Ovary (tissue), 9 donors: ENCODE results near the gene CAPN5. TPM values are rescaled to one million over a fixed set of nuclear protein-coding genes. Genes with fewer than 3 reads are reported as not detected.

ENCODE experiments used
- DNase-seq, 5 donors: peaks; one replicate each; pipeline ENCODE4 v3.0.0-alpha.2; 2019 to 2020
- H3K27ac ChIP-seq, 2 donors: fragments of 200-600 bp; one replicate each; pipeline versions ENCODE4 v1.5.1 to v1.8.0; 2019 to 2022
- H3K27me3 ChIP-seq: fragments of 200-600 bp; one replicate; pipeline ENCODE4 v1.8.0; 2022
- H3K36me3 ChIP-seq: fragments of 200-600 bp; sonication (generic); one replicate; pipeline ENCODE4 v1.5.1; 2019
- H3K4me1 ChIP-seq: one replicate; pipeline ENCODE4 v1.8.1; 2013; ENCODE audit warnings: mild to moderate bottlenecking, moderate library complexity; ENCODE audit not compliant: insufficient read depth
- H3K4me3 ChIP-seq: fragments of 200-600 bp; sonication (generic); one replicate; pipeline ENCODE4 v1.5.1; 2017
- H3K9me3 ChIP-seq, 2 donors: fragments of 200-600 bp in 1 of 2; sonication (generic) in 1 of 2; one replicate each; pipeline versions ENCODE4 v1.5.1 to v1.8.1; 2013 to 2019; ENCODE audit warnings: mild to moderate bottlenecking in 1 of 2, moderate library complexity in 1 of 2
- CTCF ChIP-seq, 3 donors: fragments of 450-650 bp in 2 of 3; fragments of 200-600 bp in 1 of 3; IDR thresholded peaks; one replicate each; pipeline versions ENCODE4 v1.5.1 to v1.8.0; 2016 to 2022; ENCODE audit warnings: antibody characterized with exemption in 3 of 3, mild to moderate bottlenecking in 1 of 3
- EP300 ChIP-seq: sonication (generic); formaldehyde crosslinking; IDR thresholded peaks from one replicate; pipeline ENCODE4 v1.6.1; 2017; ENCODE audit warnings: antibody characterized with exemption
- POLR2A ChIP-seq: fragments of 450-650 bp; IDR thresholded peaks from one replicate; pipeline ENCODE4 v1.6.1; 2017; ENCODE audit warnings: antibody characterized with exemption, mild to moderate bottlenecking, moderate library complexity
- WGBS, 3 donors: extraction: QIAGEN DNeasy Blood & Tissue Kit in 1 of 3; methylation state at CpG; one replicate each; pipeline versions ENCODE4 v1.1.5 to v1.1.7; 2013 to 2017; 5-methylcytosine and 5-hydroxymethylcytosine counted together
- intact Hi-C, 4 donors: fragments of 100-400 bp; cut with DNase I; formaldehyde crosslinking; loops; one replicate each; pipeline versions ENCODE4 v1.11.0 to v1.15.1; 2022 to 2023
- polyA plus RNA-seq, 2 donors: library from polyadenylated mRNA; stranded (reverse); fragments of 200-250 nt in 1 of 2; fragments of 350-450 nt in 1 of 2; fragmentation: Illumina TruSeq in 1 of 2; extraction: RNeasy Lipid Tissue Mini Kit (QIAGEN cat#74804) in 1 of 2; gene quantifications; one replicate each; pipeline ENCODE4 v1.2.3, GENCODE V29; 2013 to 2014
- total RNA-seq, 7 donors: library from RNA; depleted of rRNA in 2 of 7; stranded (reverse); fragments of >200 nt in 2 of 7; fragmentation: NEBNext Ultra II Directional in 3 of 7; extraction: Animal tissue kit (Norgen Biotek cat#: 25700) in 3 of 7; gene quantifications; one replicate each; pipeline versions ENCODE4 v1.1.0 to v1.2.4, GENCODE V29; 2016 to 2023
- donor health status: DM: no; HTN: no; CAD: no; lungs with moderate emphysema.
- donor health status: DM: no; HTN: no; CAD: no.
- donor health status: Bipolar disorder and iron deficiency.
- donor health status: DM: yes; HTN: yes; CAD: no.
- donor health status: DM: no; HTN: no; CAD: no.
- donor health status: DM: yes; HTN: yes; CAD: no.

CAPN5 gene
- total and polyA plus RNA-seq, 9 donors, result 3.0 to 82.2 (median 21.3) TPM

GRCh38 chr11:77083566-77084245 lies 16.9 kb downstream of the CAPN5 start:
- no peak overlapping the region for H3K27ac ChIP-seq
- intact Hi-C loops, result no loop called here
- TF ChIP-seq EP300 (no peak), CTCF (IDR thresholded peaks at IDR 0.05) (no peak), POLR2A (no peak)
- peaks cover 23% of the 10 kb centered on the region for H3K4me1 ChIP-seq
- no peaks in the 10 kb centered on the region for H3K36me3 ChIP-seq
- peak in 4 of 5 donors; percentile 9 to 27 (median 18) for DNase-seq
- H3K9me3 ChIP-seq, result no peaks in the 10 kb centered on the region
- H3K27me3 ChIP-seq, result no peaks in the 10 kb centered on the region
- 92 to 94% (median 94%) methylated on average over 12 of the region's 12 CpGs for WGBS, 3 donors
- no peak overlapping the region for H3K4me3 ChIP-seq

- Histone ChIP-seq H3K27me3 (no peaks in the 10 kb centered on the region), H3K4me3 (no peak overlapping the region), H3K27ac (no peak overlapping the region), H3K36me3 (no peaks in the 10 kb centered on the region), H3K4me1 (peaks cover 23% of the 10 kb centered on the region), H3K9me3 (no peaks in the 10 kb centered on the region)
- peak; percentile 9 to 37 (median 22) for DNase-seq
- TF ChIP-seq CTCF (IDR thresholded peaks at IDR 0.05) (no peak), EP300 (no peak), POLR2A (no peak)
- intact Hi-C loops, result no loop called here
- WGBS, 3 donors, result 75 to 89% (median 89%) methylated on average over 25 of the region's 25 CpGs
Observed at GRCh38 chr11:77084581-77085191, 17.9 kb downstream of the CAPN5 start.

GRCh38 chr11:77085652-77086051 lies 18.9 kb downstream of the CAPN5 start:
- TF ChIP-seq EP300 (no peak), CTCF (IDR thresholded peaks at IDR 0.05) (no peak), POLR2A (no peak)
- Histone ChIP-seq H3K4me3 (no peak overlapping the region), H3K36me3 (no peaks in the 10 kb centered on the region), H3K27me3 (no peaks in the 10 kb centered on the region), H3K9me3 (no peaks in the 10 kb centered on the region), H3K4me1 (peaks cover 23% of the 10 kb centered on the region), H3K27ac (peak overlapping the region in 1 of 2 donors; percentile 61)
- peak in 4 of 5 donors; percentile 19 to 32 (median 22) for DNase-seq
- WGBS, 3 donors, result 86 to 91% (median 88%) methylated on average over 6 of the region's 6 CpGs
- intact Hi-C loops, result no loop called here

- WGBS, 3 donors, result 47 to 55% (median 54%) methylated on average over 23 of the region's 23 CpGs
- peak overlapping the region; percentile 8 to 61 for H3K27ac ChIP-seq
Observed at GRCh38 chr11:77086521-77087472, 20.0 kb downstream of the CAPN5 start.

More at GRCh38 chr11:77086521-77087472, 20.0 kb downstream of the CAPN5 start:
- Histone ChIP-seq H3K4me1 (peaks cover 23% of the 10 kb centered on the region), H3K4me3 (no peak overlapping the region), H3K9me3 (no peaks in the 10 kb centered on the region), H3K27me3 (no peaks in the 10 kb centered on the region), H3K36me3 (no peaks in the 10 kb centered on the region)
- TF ChIP-seq EP300 (no peak), POLR2A (no peak), CTCF (IDR thresholded peaks at IDR 0.05) (no peak)
- DNase-seq, result peak; percentile 54 to 80 (median 67)
- intact Hi-C loops, result no loop called here
